GM23338 (cell line): ENCODE data around the gene ZDHHC13. TPM values are rescaled to one million over a fixed set of nuclear protein-coding genes. Genes with fewer than 3 reads are reported as not detected.
A peak's percentile ranks its signal among the peaks of the same experiment; 100 is the strongest.

Source experiments
- ATAC-seq: fragments of 200-7000 bp; cut with Tn5 transposase; 3 replicates; pipeline ENCODE4 v1.9.1; 2020
- DNase-seq: peaks from one replicate; pipeline ENCODE4 v3.0.0-alpha.2; 2015; ENCODE audit warnings: low spot score
- H2AFZ ChIP-seq: fragments of 200-600 bp; sonication (generic); 2 replicates; pipeline ENCODE4 v1.8.0; 2016; ENCODE audit warnings: antibody characterized with exemption, mild to moderate bottlenecking, moderate library complexity
- H3F3A ChIP-seq: fragments of 200-600 bp; sonication (generic); replicated peaks from 2 replicates; pipeline ENCODE4 v1.8.0; 2017; ENCODE audit warnings: antibody characterized with exemption, mixed run types, low read depth
- H3K27ac ChIP-seq: fragments of 200-600 bp; sonication (generic); 2 replicates; pipeline ENCODE4 v1.6.1; 2016; ENCODE audit warnings: low read depth
- H3K27me3 ChIP-seq: fragments of 200-600 bp; sonication (generic); 2 replicates; pipeline ENCODE4 v1.8.0; 2016; ENCODE audit warnings: mild to moderate bottlenecking, mixed run types, moderate library complexity; ENCODE audit not compliant: insufficient read depth
- H3K36me3 ChIP-seq: fragments of 200-600 bp; sonication (generic); 2 replicates; pipeline ENCODE4 v1.8.0; 2016; ENCODE audit warnings: mild to moderate bottlenecking; ENCODE audit not compliant: insufficient read depth
- H3K4me1 ChIP-seq: fragments of 200-600 bp; sonication (generic); 2 replicates; pipeline ENCODE4 v1.8.0; 2016; ENCODE audit warnings: mild to moderate bottlenecking, moderate library complexity; ENCODE audit not compliant: insufficient read depth
- H3K4me2 ChIP-seq: fragments of 200-600 bp; sonication (generic); 2 replicates; pipeline ENCODE4 v1.7.1; 2017; ENCODE audit warnings: mixed run types
- H3K4me3 ChIP-seq: fragments of 200-600 bp; sonication (generic); 2 replicates; pipeline ENCODE4 v1.6.1; 2016; ENCODE audit warnings: mixed run types
- H3K79me2 ChIP-seq: fragments of 200-600 bp; sonication (generic); replicated peaks from 2 replicates; pipeline ENCODE4 v1.8.0; 2017; ENCODE audit warnings: mild to moderate bottlenecking; ENCODE audit not compliant: insufficient read depth
- H3K9me2 ChIP-seq: fragments of 200-600 bp; sonication (generic); 2 replicates; pipeline ENCODE4 v1.8.0; 2017; ENCODE audit not compliant: insufficient read depth
- H4K20me1 ChIP-seq: fragments of 200-600 bp; sonication (generic); replicated peaks from 2 replicates; pipeline ENCODE4 v1.8.0; 2017; ENCODE audit warnings: mild to moderate bottlenecking; ENCODE audit not compliant: insufficient read depth
- H3K27ac Mint-ChIP-seq: 2 replicates; pipeline ENCODE4 v1.8.0; 2020; ENCODE audit warnings: inconsistent platforms, mild to moderate bottlenecking, moderate library complexity, mixed read lengths
- H3K27me3 Mint-ChIP-seq: 3 replicates; pipeline ENCODE4 v1.8.0; 2022; ENCODE audit warnings: low read depth, mild to moderate bottlenecking, moderate library complexity, mixed read lengths, inconsistent platforms; ENCODE audit not compliant: insufficient read depth, poor library complexity
- H3K36me3 Mint-ChIP-seq: 3 replicates; pipeline ENCODE4 v1.8.0; 2021; ENCODE audit warnings: low read depth, mild to moderate bottlenecking, inconsistent platforms, moderate library complexity, mixed read lengths
- H3K4me1 Mint-ChIP-seq: 3 replicates; pipeline ENCODE4 v1.8.0; 2020; ENCODE audit warnings: mild to moderate bottlenecking, inconsistent platforms, mixed read lengths
- H3K4me3 Mint-ChIP-seq: 3 replicates; pipeline ENCODE4 v1.8.0; 2021; ENCODE audit warnings: moderate library complexity, mild to moderate bottlenecking, inconsistent platforms, mixed read lengths
- H3K9me3 Mint-ChIP-seq: 3 replicates; pipeline ENCODE4 v1.8.0; 2020; ENCODE audit warnings: moderate library complexity, mild to moderate bottlenecking, inconsistent platforms, mixed read lengths
- EZH2 ChIP-seq: fragments of 200-600 bp; sonication (generic); IDR thresholded peaks from one replicate; pipeline ENCODE4 v1.8.0; 2017; ENCODE audit warnings: antibody characterized with exemption, mild to moderate bottlenecking, low read depth; ENCODE audit not compliant: unreplicated experiment
- NANOG ChIP-seq: IDR thresholded peaks from 2 replicates; pipeline ENCODE4 v1.6.1; 2016; ENCODE audit warnings: antibody characterized with exemption, borderline replicate concordance
- POLR2AphosphoS5 ChIP-seq: IDR thresholded peaks from 2 replicates; pipeline ENCODE4 v1.6.1; 2016; ENCODE audit warnings: antibody characterized with exemption, low read depth
- STAT1 ChIP-seq: IDR thresholded peaks from one replicate; pipeline ENCODE4 v1.6.1; 2016; ENCODE audit warnings: antibody characterized with exemption; ENCODE audit not compliant: unreplicated experiment
- ZNF114 ChIP-seq: fragments of 250-450 bp; sonication (Bioruptor Pico); IDR thresholded peaks from 2 replicates; pipeline ENCODE4 v1.5.0; 2020; ENCODE audit warnings: mild to moderate bottlenecking, moderate library complexity
- ZNF331 ChIP-seq: fragments of 250-450 bp; sonication (Bioruptor Pico); IDR thresholded peaks from 2 replicates; pipeline ENCODE4 v1.5.0; 2020; ENCODE audit warnings: low read depth, mild to moderate bottlenecking, moderate library complexity
- ZNF462 ChIP-seq: fragments of 250-450 bp; sonication (Bioruptor Pico); IDR thresholded peaks from 2 replicates; pipeline ENCODE4 v1.5.0; 2020; ENCODE audit warnings: mild to moderate bottlenecking, moderate library complexity
- polyA plus RNA-seq: library from polyadenylated mRNA; unstranded; fragments of >200 nt; fragmentation: Nextera tagmentation; extraction: Ambion mirVana; gene quantifications from 2 replicates; pipeline ENCODE4 v1.2.1, GENCODE V29; 2016
- total RNA-seq: library from RNA; depleted of rRNA; stranded (reverse); fragments of >200 nt; shearing (Covaris generic); gene quantifications from 2 replicates; pipeline ENCODE4 v1.2.3, GENCODE V29; 2014
- TF ChIP-seq, protein P1 (sequence below): IDR thresholded peaks from one replicate; pipeline ENCODE4 v1.6.1; 2018; ENCODE audit warnings: antibody characterized with exemption; ENCODE audit not compliant: unreplicated experiment

ZDHHC13 gene
- total and polyA plus RNA-seq, 2 experiments from 2014 or later, result 21.0 to 27.7 TPM

DNA sequence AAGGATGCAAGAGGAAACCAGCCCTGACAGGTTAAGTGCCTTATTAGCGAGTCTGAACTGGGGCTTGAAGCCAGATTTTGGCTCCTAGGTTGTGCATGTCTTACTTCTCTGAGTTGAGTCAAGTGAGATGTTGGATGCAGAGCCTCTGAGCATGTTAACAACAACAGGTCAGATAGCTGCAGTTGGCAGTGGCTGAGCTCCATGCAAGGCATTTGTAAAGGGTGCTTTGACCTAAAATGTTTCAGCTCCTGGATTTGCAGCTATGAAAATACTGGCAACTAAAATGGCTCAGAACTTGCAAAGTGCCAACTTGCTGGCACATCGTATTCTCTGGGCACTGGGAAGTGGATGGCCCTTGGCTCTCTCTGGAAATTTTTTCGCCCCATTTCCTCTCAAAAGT, 101.2 kb downstream of the ZDHHC13 start (continued):
- TF ChIP-seq ZNF114 (CRISPR knock-in tag) (no peak), POLR2AphosphoS5 (no peak)

DNA sequence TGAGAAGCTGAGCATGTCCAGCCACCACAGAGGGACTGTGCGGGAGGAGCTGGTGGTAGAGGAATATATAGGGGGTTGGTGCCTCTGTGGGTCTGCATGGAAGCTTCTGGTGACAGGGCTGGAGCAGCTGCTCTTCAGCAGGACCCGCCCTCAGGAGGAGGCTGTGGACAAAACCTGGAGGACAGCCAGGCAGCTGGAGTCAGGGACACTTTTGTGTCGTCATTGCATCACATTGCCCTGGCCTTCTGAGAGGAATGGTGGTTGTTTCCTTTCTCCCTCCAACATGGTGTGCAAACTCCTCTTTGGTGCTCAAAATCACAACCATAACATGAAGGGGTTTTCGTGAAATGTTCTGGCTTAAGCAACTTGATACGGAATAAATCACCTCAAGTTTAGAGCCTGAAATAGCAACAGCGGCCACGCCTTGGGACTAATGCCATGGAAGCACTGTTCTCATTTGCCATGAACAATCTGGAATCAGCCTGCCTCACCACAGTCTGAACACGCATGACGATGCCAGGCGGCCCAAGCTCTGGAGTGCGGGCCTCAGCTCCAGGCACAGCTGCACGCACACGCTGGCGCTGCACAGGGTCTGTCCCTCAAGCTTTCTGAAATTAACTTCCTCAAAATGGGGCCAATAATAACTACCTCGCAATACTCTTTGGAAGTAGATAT, 102.0 kb downstream of the ZDHHC13 start:
- H4K20me1 ChIP-seq, result no peaks in the 10 kb centered on the region

GRCh38 chr11:19220903-19221724, 104.1 kb downstream of the ZDHHC13 start:
- Histone ChIP-seq H3F3A (no peaks in the 10 kb centered on the region), H3K4me1 (0 out of 2 replicates have a peak, but pooled peaks cover 3% of the 10 kb centered on the region), H2AFZ (0 out of 2 replicates have a peak overlapping the region, but pooled peaks have one; percentile 5), H3K36me3 (peaks cover 8% of the 10 kb centered on the region; the same call in 1 of the 2 replicates), H3K27me3 (no peaks in the 10 kb centered on the region), H3K9me2 (no peaks in the 10 kb centered on the region), H3K4me3 (no peak overlapping the region), H3K79me2 (no peaks in the 10 kb centered on the region), H3K27ac (no peak overlapping the region), H4K20me1 (no peaks in the 10 kb centered on the region), H3K4me2 (no peak overlapping the region)
- H3K9me3 Mint-ChIP-seq, result no peaks in the 10 kb centered on the region
- no peaks in the 10 kb centered on the region for H3K27me3 Mint-ChIP-seq
- H3K27ac Mint-ChIP-seq, result peak overlapping the region; percentile 55; the same call in 1 of the 2 replicates
- H3K36me3 Mint-ChIP-seq, result peaks cover 29% of the 10 kb centered on the region
- H3K4me1 Mint-ChIP-seq, result peaks cover 6% of the 10 kb centered on the region; the same call in 2 of the 3 replicates
- no peak for ATAC-seq
- H3K4me3 Mint-ChIP-seq, result no peak overlapping the region
- DNase-seq, result no peak
- TF ChIP-seq ZNF462 (CRISPR knock-in tag), result no peak
- no peak for TF ChIP-seq STAT1

More for the DNA sequence above, 102.0 kb downstream of the ZDHHC13 start:
- H3K27ac ChIP-seq, result no peak overlapping the region
- DNase-seq (no peak), ATAC-seq (no peak)
- H3K9me3 Mint-ChIP-seq, result no peaks in the 10 kb centered on the region
- no peak overlapping the region for H2AFZ ChIP-seq
- H3K9me2 ChIP-seq, result no peaks in the 10 kb centered on the region
- TF ChIP-seq EZH2, result no peak
- TF ChIP-seq, protein P1, sequence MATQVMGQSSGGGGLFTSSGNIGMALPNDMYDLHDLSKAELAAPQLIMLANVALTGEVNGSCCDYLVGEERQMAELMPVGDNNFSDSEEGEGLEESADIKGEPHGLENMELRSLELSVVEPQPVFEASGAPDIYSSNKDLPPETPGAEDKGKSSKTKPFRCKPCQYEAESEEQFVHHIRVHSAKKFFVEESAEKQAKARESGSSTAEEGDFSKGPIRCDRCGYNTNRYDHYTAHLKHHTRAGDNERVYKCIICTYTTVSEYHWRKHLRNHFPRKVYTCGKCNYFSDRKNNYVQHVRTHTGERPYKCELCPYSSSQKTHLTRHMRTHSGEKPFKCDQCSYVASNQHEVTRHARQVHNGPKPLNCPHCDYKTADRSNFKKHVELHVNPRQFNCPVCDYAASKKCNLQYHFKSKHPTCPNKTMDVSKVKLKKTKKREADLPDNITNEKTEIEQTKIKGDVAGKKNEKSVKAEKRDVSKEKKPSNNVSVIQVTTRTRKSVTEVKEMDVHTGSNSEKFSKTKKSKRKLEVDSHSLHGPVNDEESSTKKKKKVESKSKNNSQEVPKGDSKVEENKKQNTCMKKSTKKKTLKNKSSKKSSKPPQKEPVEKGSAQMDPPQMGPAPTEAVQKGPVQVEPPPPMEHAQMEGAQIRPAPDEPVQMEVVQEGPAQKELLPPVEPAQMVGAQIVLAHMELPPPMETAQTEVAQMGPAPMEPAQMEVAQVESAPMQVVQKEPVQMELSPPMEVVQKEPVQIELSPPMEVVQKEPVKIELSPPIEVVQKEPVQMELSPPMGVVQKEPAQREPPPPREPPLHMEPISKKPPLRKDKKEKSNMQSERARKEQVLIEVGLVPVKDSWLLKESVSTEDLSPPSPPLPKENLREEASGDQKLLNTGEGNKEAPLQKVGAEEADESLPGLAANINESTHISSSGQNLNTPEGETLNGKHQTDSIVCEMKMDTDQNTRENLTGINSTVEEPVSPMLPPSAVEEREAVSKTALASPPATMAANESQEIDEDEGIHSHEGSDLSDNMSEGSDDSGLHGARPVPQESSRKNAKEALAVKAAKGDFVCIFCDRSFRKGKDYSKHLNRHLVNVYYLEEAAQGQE, result no peak
- no peak for TF ChIP-seq NANOG
- no peak for TF ChIP-seq ZNF331
- H3K79me2 ChIP-seq, result no peaks in the 10 kb centered on the region
- no peak overlapping the region for H3K27ac Mint-ChIP-seq
- H3K27me3 Mint-ChIP-seq, result no peaks in the 10 kb centered on the region
- peaks cover 16% of the 10 kb centered on the region for H3K36me3 Mint-ChIP-seq
- H3K4me3 Mint-ChIP-seq, result no peak overlapping the region
- H3K36me3 ChIP-seq, result peaks cover 5% of the 10 kb centered on the region; the same call in 1 of the 2 replicates
- H3K27me3 ChIP-seq, result no peaks in the 10 kb centered on the region
- no peaks in the 10 kb centered on the region for H3F3A ChIP-seq
- 0 out of 2 replicates have a peak, but pooled peaks cover 3% of the 10 kb centered on the region for H3K4me1 ChIP-seq
- H3K4me3 ChIP-seq, result no peak overlapping the region
- no peak overlapping the region for H3K4me2 ChIP-seq
- H3K4me1 Mint-ChIP-seq, result peaks cover 6% of the 10 kb centered on the region; the same call in 2 of the 3 replicates
